H1 (cell line): ENCODE measurements around the gene UBA3. TPM values are rescaled to one million over a fixed set of nuclear protein-coding genes. Genes with fewer than 3 reads are reported as not detected.

Source experiments
- CTCF ChIA-PET: fragments of 300-600 bp; sonication (Branson Sonifier 250); formaldehyde crosslinking; loops from one replicate; lab custom pipeline; 2021; ENCODE audit not compliant: partially characterized antibody; lab: Charles Lee
- POLR2A ChIA-PET: fragments of 300-600 bp; sonication (Branson Sonifier 250); formaldehyde crosslinking; loops from one replicate; lab custom pipeline; 2021; ENCODE audit warnings: inconsistent platforms; ENCODE audit not compliant: partially characterized antibody; lab: Charles Lee
- DNase-seq, 2 experiments: peaks; one replicate each; pipeline versions ENCODE4 v3.0.0 to v3.0.0-alpha.2; 2010 to 2022; ENCODE audit warnings: low spot score in 2 of 2, low read depth in 1 of 2, mixed read lengths in 1 of 2
- FAIRE-seq: peaks from 2 replicates; lab custom pipeline; 2011; peaks lifted over from hg19 to GRCh38; lab: Jason Lieb, UNC
- H2AFZ ChIP-seq: 2 replicates; pipeline ENCODE4 v1.8.1; 2012; ENCODE audit warnings: low read length, inconsistent platforms
- H2AK5ac ChIP-seq: 2 replicates; pipeline ENCODE4 v1.6.1; 2013; ENCODE audit warnings: low read depth, low read length
- H2BK120ac ChIP-seq: replicated peaks from 2 replicates; pipeline ENCODE3; 2013; ENCODE audit warnings: low read depth, low read length, inconsistent platforms
- H2BK12ac ChIP-seq: 2 replicates; pipeline ENCODE4 v1.6.1; 2013; ENCODE audit warnings: low read depth, low read length
- H2BK15ac ChIP-seq: 2 replicates; pipeline ENCODE4 v1.6.1; 2013; ENCODE audit warnings: low read length
- H2BK20ac ChIP-seq: 2 replicates; pipeline ENCODE4 v1.6.1; 2013; ENCODE audit warnings: low read length
- H2BK5ac ChIP-seq: 2 replicates; pipeline ENCODE4 v1.6.1; 2013; ENCODE audit warnings: low read depth, low read length
- H3K14ac ChIP-seq: 2 replicates; pipeline ENCODE4 v1.6.1; 2013; ENCODE audit warnings: inconsistent platforms; ENCODE audit not compliant: insufficient read length
- H3K18ac ChIP-seq: 2 replicates; pipeline ENCODE4 v1.6.1; 2013; ENCODE audit warnings: low read length; ENCODE audit errors: extremely low read depth
- H3K23ac ChIP-seq: 2 replicates; pipeline ENCODE4 v1.6.1; 2013; ENCODE audit warnings: inconsistent platforms; ENCODE audit not compliant: insufficient read length
- H3K23me2 ChIP-seq: 2 replicates; pipeline ENCODE4 v1.6.1; 2013; ENCODE audit warnings: low read depth, low read length
- H3K27ac ChIP-seq: 2 replicates; pipeline ENCODE4 v1.6.1; 2011; ENCODE audit warnings: low read depth, low read length, inconsistent platforms
- H3K27me3 ChIP-seq, 4 experiments: replicated peaks in 1 of 4; 1 replicate in 1 of 4; 2 replicates in 3 of 4; pipeline versions ENCODE4 v1.6.1 to v1.8.1; 2011 to 2013; ENCODE audit warnings: low read length in 3 of 4, mild to moderate bottlenecking in 3 of 4, inconsistent platforms in 2 of 4, mixed read lengths in 2 of 4, moderate library complexity in 1 of 4; ENCODE audit not compliant: control insufficient read depth in 3 of 4, insufficient read depth in 3 of 4; ENCODE audit errors: extremely low read depth in 1 of 4
- H3K36me3 ChIP-seq, 4 experiments: 2 replicates each; pipeline versions ENCODE4 v1.6.1 to v1.8.1; 2011 to 2013; ENCODE audit warnings: mild to moderate bottlenecking in 4 of 4, low read length in 3 of 4, moderate library complexity in 2 of 4, control low read depth in 1 of 4, inconsistent platforms in 1 of 4; ENCODE audit not compliant: insufficient read depth in 4 of 4, control insufficient read depth in 2 of 4
- H3K4ac ChIP-seq: replicated peaks from 2 replicates; pipeline ENCODE3; 2013; ENCODE audit warnings: low read length, low read depth, mixed read lengths, inconsistent platforms; ENCODE audit not compliant: insufficient read length
- H3K4me1 ChIP-seq, 4 experiments: replicated peaks in 1 of 4; 1 replicate in 1 of 4; 2 replicates in 3 of 4; pipeline versions ENCODE4 v1.6.1 to v1.8.1; 2011 to 2013; ENCODE audit warnings: low read length in 3 of 4, inconsistent platforms in 2 of 4, mixed read lengths in 1 of 4; ENCODE audit not compliant: insufficient read depth in 4 of 4, control insufficient read depth in 3 of 4
- H3K4me2 ChIP-seq, 2 experiments: 2 replicates each; pipeline versions ENCODE4 v1.6.1 to v1.8.1; 2011 to 2013; ENCODE audit warnings: low read depth in 2 of 2, low read length in 2 of 2, control low read depth in 1 of 2, inconsistent platforms in 1 of 2, mild to moderate bottlenecking in 1 of 2; ENCODE audit not compliant: insufficient read depth in 1 of 2
- H3K4me3 ChIP-seq, 4 experiments: fragments of 200-600, 300-600 bp in 1 of 4; sonication (generic), shearing (Covaris generic), sonication (Bioruptor Twin) in 1 of 4; 2 replicates each; pipeline versions ENCODE4 v1.5.1 to v1.8.1; 2011 to 2016; ENCODE audit warnings: low read length in 4 of 4, low read depth in 3 of 4, control low read depth in 2 of 4, inconsistent platforms in 2 of 4, mild to moderate bottlenecking in 2 of 4, mixed read lengths in 1 of 4, moderate library complexity in 1 of 4; ENCODE audit not compliant: insufficient read depth in 2 of 4; ENCODE audit errors: extremely low read depth in 1 of 4
- H3K56ac ChIP-seq: replicated peaks from 2 replicates; pipeline ENCODE3; 2013; ENCODE audit warnings: low read depth, mild to moderate bottlenecking, mixed read lengths, low read length, inconsistent platforms; ENCODE audit not compliant: insufficient read length
- H3K79me1 ChIP-seq: 2 replicates; pipeline ENCODE4 v1.6.1; 2013; ENCODE audit warnings: low read depth, low read length, control low read depth
- H3K79me2 ChIP-seq, 2 experiments: 2 replicates each; pipeline versions ENCODE4 v1.6.1 to v1.8.1; 2012 to 2013; ENCODE audit warnings: low read length in 2 of 2, mild to moderate bottlenecking in 2 of 2, inconsistent platforms in 1 of 2; ENCODE audit not compliant: insufficient read depth in 2 of 2, control insufficient read depth in 1 of 2
- H3K9ac ChIP-seq, 4 experiments: replicated peaks in 1 of 4; 1 replicate in 1 of 4; 2 replicates in 3 of 4; pipeline versions ENCODE4 v1.6.1 to v1.8.1; 2011 to 2013; ENCODE audit warnings: low read depth in 3 of 4, low read length in 3 of 4, control low read depth in 2 of 4, mild to moderate bottlenecking in 2 of 4, moderate library complexity in 2 of 4, inconsistent platforms in 1 of 4; ENCODE audit errors: extremely low read depth in 1 of 4
- H3K9me3 ChIP-seq, 2 experiments: 2 replicates each; pipeline versions ENCODE4 v1.6.1 to v1.8.1; 2012 to 2013; ENCODE audit warnings: mild to moderate bottlenecking in 2 of 2, moderate library complexity in 2 of 2, control low read depth in 1 of 2, inconsistent platforms in 1 of 2, low read depth in 1 of 2, low read length in 1 of 2, mixed read lengths in 1 of 2; ENCODE audit not compliant: insufficient read depth in 2 of 2
- H4K20me1 ChIP-seq, 2 experiments: replicated peaks in 1 of 2; 2 replicates each; pipeline versions ENCODE3 to v1.8.1; 2011 to 2013; ENCODE audit warnings: inconsistent platforms in 2 of 2, low read length in 2 of 2, mild to moderate bottlenecking in 1 of 2; ENCODE audit not compliant: insufficient read depth in 2 of 2, control insufficient read depth in 1 of 2
- H4K5ac ChIP-seq: 2 replicates; pipeline ENCODE4 v1.6.1; 2013; ENCODE audit warnings: low read length, low read depth, mixed read lengths, inconsistent platforms; ENCODE audit not compliant: insufficient read length
- H4K8ac ChIP-seq: 2 replicates; pipeline ENCODE4 v1.8.0; 2013; ENCODE audit warnings: mild to moderate bottlenecking, moderate library complexity, low read length, inconsistent platforms; ENCODE audit not compliant: insufficient read depth; ENCODE audit errors: extremely low read depth
- H4K91ac ChIP-seq: replicated peaks from 2 replicates; pipeline ENCODE3; 2013; ENCODE audit warnings: low read length, mixed read lengths, inconsistent platforms; ENCODE audit not compliant: insufficient read length
- CBX8 ChIP-seq: fragments of 300-800, 300-1000 bp; sonication (generic); IDR thresholded peaks from 2 replicates; pipeline ENCODE4 v1.7.1; 2016; ENCODE audit warnings: low read depth, low read length, borderline replicate concordance
- HDAC6 ChIP-seq: IDR thresholded peaks from one replicate; pipeline ENCODE4 v1.7.1; 2012; ENCODE audit warnings: low read depth, mild to moderate bottlenecking, inconsistent platforms, low read length, moderate library complexity
- RAD21 ChIP-seq, 2 experiments: IDR thresholded peaks in 1 of 2; conservative IDR thresholded peaks in 1 of 2; 2 replicates each; pipeline ENCODE4 v1.6.1; 2011; ENCODE audit warnings: low read depth in 2 of 2, low read length in 2 of 2, improper control_type of control experiment in 1 of 2, inconsistent platforms in 1 of 2, mild to moderate bottlenecking in 1 of 2, moderate library complexity in 1 of 2
- TCF12 ChIP-seq: IDR thresholded peaks from 2 replicates; pipeline ENCODE4 v1.6.1; 2011; ENCODE audit warnings: low read depth, mild to moderate bottlenecking, low read length
- TEAD4 ChIP-seq: IDR thresholded peaks from 2 replicates; pipeline ENCODE4 v1.6.1; 2012; ENCODE audit warnings: low read depth, low read length, inconsistent platforms, mixed read lengths
- WGBS, 2 experiments: shearing (Covaris generic) in 1 of 2; methylation state at CpG; one replicate each; pipeline versions ENCODE4 v1.1.6 to v1.1.7; 2013 to 2015; ENCODE audit warnings: low lambda C conversion rate in 2 of 2, mixed read lengths in 2 of 2, inconsistent platforms in 1 of 2, low coverage in 1 of 2, missing lambda C conversion rate in 1 of 2; ENCODE audit not compliant: insufficient replicate concordance in 2 of 2, insufficient coverage in 1 of 2, insufficient read length in 1 of 2; ENCODE audit errors: extremely low coverage in 1 of 2, missing lambda C conversion rate in 1 of 2; 5-methylcytosine and 5-hydroxymethylcytosine counted together
- polyA plus RNA-seq, 7 experiments: library from polyadenylated mRNA; depleted of rRNA in 3 of 7; stranded (reverse) in 5 of 7; unstranded in 2 of 7; fragments of >200 nt in 5 of 7; fragments of 200-250 nt in 2 of 7; gene quantifications; 1 replicate in 5 of 7; 2 replicates in 1 of 7; 4 replicates in 1 of 7; pipeline versions ENCODE4 v1.2.1 to v1.2.3, GENCODE V29; 2011 to 2013; ENCODE audit warnings: missing spikeins in 2 of 7, mixed read lengths in 2 of 7
- total RNA-seq: library from RNA; stranded (reverse); fragmentation: NEBNext Ultra II Directional; extraction: Animal tissue kit (Norgen Biotek cat#: 25700); gene quantifications from 2 replicates; pipeline ENCODE4 v1.2.1, GENCODE V29; 2021

The UBA3 gene
- total and polyA plus RNA-seq, 2 of the 8 experiments (the other 6 are each of a cell fraction or from before 2014, with no cell fraction given), result 40.8 to 97.8 TPM

- Histone ChIP-seq H4K91ac (no peak overlapping the region), H2BK5ac (no peak overlapping the region), H3K79me1 (no peaks in the 10 kb centered on the region), H4K8ac (no peak overlapping the region), H2BK120ac (no peak overlapping the region), H2BK15ac (no peak overlapping the region), H3K18ac (no peak overlapping the region), H3K36me3 (peaks cover 3 to 38% (median 10%) of the 10 kb centered on the region in 4 experiments; a peak in 6 of 8 replicates), H2BK12ac (no peak overlapping the region), H3K14ac (no peak overlapping the region), H3K4me3 (no peak overlapping the region), H3K79me2 (peaks cover 0 to 7% of the 10 kb centered on the region in 2 experiments; a peak in 2 of 4 replicates), H4K20me1 (no peaks in the 10 kb centered on the region), H3K4me1 (no peaks in the 10 kb centered on the region), H3K56ac (no peak overlapping the region), H3K27me3 (no peaks in the 10 kb centered on the region), H2AFZ (no peak overlapping the region), H4K5ac (no peak overlapping the region), H3K4me2 (no peak overlapping the region), H3K23me2 (no peaks in the 10 kb centered on the region), H2AK5ac (no peak overlapping the region), H3K9ac (no peak overlapping the region), H2BK20ac (no peak overlapping the region), H3K4ac (no peak overlapping the region), H3K27ac (no peak overlapping the region), H3K23ac (no peak overlapping the region), H3K9me3 (no peaks in the 10 kb centered on the region)
- 76% methylated on average over 2 of the region's 2 CpGs; no CpG with 5 or more reads in 1 of the 2 experiments for WGBS, 2 experiments
- CTCF ChIA-PET, result interaction anchor here (1.0 to 1.1 kb wide), 2 partner anchors 9 to 72 kb away, joined by 3 read pairs; no protein-coding TSS in a partner anchor
- no peak for TF ChIP-seq TEAD4
- TF ChIP-seq RAD21 (IDR thresholded peaks at IDR 0.05 in 1 of 2, conservative IDR thresholded peaks at IDR 0.05 in 1 of 2; ENCODE audit: low read depth in 2 of 2, low read length in 2 of 2), result no peak
- no peak for TF ChIP-seq HDAC6
- TF ChIP-seq CBX8, result no peak
- TF ChIP-seq TCF12, result no peak
- DNase-seq (no peak), FAIRE-seq (no peak)
- POLR2A ChIA-PET, result no interaction called here
Observed at GRCh38 chr3:69044608-69045007, 35.6 kb downstream of the UBA3 start.
